HepG2 (cell line): ENCODE results near the gene FAM216A. TPM values are rescaled to one million over a fixed set of nuclear protein-coding genes. Genes with fewer than 3 reads are reported as not detected.
A peak's percentile ranks its signal among the peaks of the same experiment; 100 is the strongest.

ENCODE experiments used
- AHR ChIP-seq: IDR thresholded peaks from 2 replicates; pipeline ENCODE4 v1.6.1; 2018; ENCODE audit warnings: missing genetic modification reagents, missing compliant biosample characterization
- CCDC6 ChIP-seq: sonication (generic); formaldehyde crosslinking; IDR thresholded peaks from 2 replicates; pipeline ENCODE4 v1.8.1; 2022; ENCODE audit warnings: mild to moderate bottlenecking, missing genetic modification reagents, moderate library complexity
- FOXP1 ChIP-seq, 2 experiments: fragments of 450-650 bp in 1 of 2; IDR thresholded peaks; 2 replicates each; pipeline ENCODE4 v1.6.1; 2017 to 2018; ENCODE audit warnings: antibody characterized with exemption in 1 of 2
- MZF1 ChIP-seq: sonication (generic); formaldehyde crosslinking; IDR thresholded peaks from 2 replicates; pipeline ENCODE4 v1.8.1; 2023; ENCODE audit warnings: mild to moderate bottlenecking, missing genetic modification reagents, borderline replicate concordance
- NFE2 ChIP-seq: sonication (generic); formaldehyde crosslinking; IDR thresholded peaks from 2 replicates; pipeline ENCODE4 v1.4.0; 2020; ENCODE audit warnings: missing genetic modification reagents
- NR3C1 ChIP-seq: sonication (generic); formaldehyde crosslinking; IDR thresholded peaks from 2 replicates; pipeline ENCODE4 v1.4.0; 2020; ENCODE audit warnings: missing genetic modification reagents
- RFXANK ChIP-seq: IDR thresholded peaks from 2 replicates; pipeline ENCODE4 v1.6.1; 2016
- SIN3A ChIP-seq: IDR thresholded peaks from 2 replicates; pipeline ENCODE4 v1.6.1; 2011; ENCODE audit warnings: low read depth, mild to moderate bottlenecking, control low read depth, low read length, borderline replicate concordance
- ZNF230 ChIP-seq: sonication (generic); formaldehyde crosslinking; IDR thresholded peaks from 2 replicates; pipeline ENCODE4 v1.4.0; 2020; ENCODE audit warnings: mild to moderate bottlenecking, missing genetic modification reagents
- ZNF605 ChIP-seq: sonication (generic); formaldehyde crosslinking; IDR thresholded peaks from 2 replicates; pipeline ENCODE4 v1.8.0; 2022; ENCODE audit warnings: mild to moderate bottlenecking, missing genetic modification reagents
- ZNF891 ChIP-seq: sonication (generic); formaldehyde crosslinking; IDR thresholded peaks from 2 replicates; pipeline ENCODE4 v1.5.0; 2020; ENCODE audit warnings: mild to moderate bottlenecking, missing genetic modification reagents
- polyA plus RNA-seq, 8 experiments: library from polyadenylated mRNA; depleted of rRNA in 3 of 8; stranded (reverse) in 7 of 8; unstranded in 1 of 8; fragments of >200 nt; fragmentation: Illumina TruSeq in 4 of 8; extraction: Trizol in 4 of 8; gene quantifications; 2 replicates each; pipeline versions ENCODE4 v1.2.1 to v1.2.3, GENCODE V29; 2011 to 2016; ENCODE audit warnings: low read depth in 4 of 8, missing spikeins in 1 of 8, mixed read lengths in 1 of 8; ENCODE audit not compliant: insufficient read depth in 1 of 8
- total RNA-seq, 5 experiments: library from RNA; depleted of rRNA; stranded (reverse); fragments of >200 nt; fragmentation: Illumina TruSeq; extraction: Trizol; gene quantifications; 2 replicates each; pipeline ENCODE4 v1.2.3, GENCODE V29; 2016; ENCODE audit warnings: low read depth in 1 of 5
- TF ChIP-seq, protein P1 (sequence below): sonication (generic); formaldehyde crosslinking; IDR thresholded peaks from 2 replicates; pipeline ENCODE4 v1.8.0; 2023; ENCODE audit warnings: mild to moderate bottlenecking, missing genetic modification reagents
- TF ChIP-seq, protein P2 (sequence below): sonication (generic); formaldehyde crosslinking; IDR thresholded peaks from 2 replicates; pipeline ENCODE4 v1.5.0; 2020; ENCODE audit warnings: missing genetic modification reagents
- TF ChIP-seq, protein P3 (sequence below): sonication (generic); formaldehyde crosslinking; IDR thresholded peaks from 2 replicates; pipeline ENCODE4 v1.4.0; 2020; ENCODE audit warnings: mild to moderate bottlenecking, missing genetic modification reagents
- TF ChIP-seq, protein P4 (sequence below): sonication (generic); formaldehyde crosslinking; IDR thresholded peaks from 2 replicates; pipeline ENCODE4 v1.8.0; 2022; ENCODE audit warnings: mild to moderate bottlenecking, missing genetic modification reagents
- TF ChIP-seq, protein P5 (sequence below): sonication (generic); formaldehyde crosslinking; IDR thresholded peaks from 2 replicates; pipeline ENCODE4 v1.4.0; 2020; ENCODE audit warnings: mild to moderate bottlenecking, missing genetic modification reagents, borderline replicate concordance
- TF ChIP-seq, protein P6 (sequence below): IDR thresholded peaks from 2 replicates; pipeline ENCODE4 v1.6.1; 2016; ENCODE audit warnings: missing compliant biosample characterization, missing genetic modification reagents, borderline replicate concordance

FAM216A gene
- total and polyA plus RNA-seq, 2 of the 13 experiments (the other 11 are each of a cell fraction or from before 2014, with no cell fraction given) = 20.3 to 31.2 TPM

DNA sequence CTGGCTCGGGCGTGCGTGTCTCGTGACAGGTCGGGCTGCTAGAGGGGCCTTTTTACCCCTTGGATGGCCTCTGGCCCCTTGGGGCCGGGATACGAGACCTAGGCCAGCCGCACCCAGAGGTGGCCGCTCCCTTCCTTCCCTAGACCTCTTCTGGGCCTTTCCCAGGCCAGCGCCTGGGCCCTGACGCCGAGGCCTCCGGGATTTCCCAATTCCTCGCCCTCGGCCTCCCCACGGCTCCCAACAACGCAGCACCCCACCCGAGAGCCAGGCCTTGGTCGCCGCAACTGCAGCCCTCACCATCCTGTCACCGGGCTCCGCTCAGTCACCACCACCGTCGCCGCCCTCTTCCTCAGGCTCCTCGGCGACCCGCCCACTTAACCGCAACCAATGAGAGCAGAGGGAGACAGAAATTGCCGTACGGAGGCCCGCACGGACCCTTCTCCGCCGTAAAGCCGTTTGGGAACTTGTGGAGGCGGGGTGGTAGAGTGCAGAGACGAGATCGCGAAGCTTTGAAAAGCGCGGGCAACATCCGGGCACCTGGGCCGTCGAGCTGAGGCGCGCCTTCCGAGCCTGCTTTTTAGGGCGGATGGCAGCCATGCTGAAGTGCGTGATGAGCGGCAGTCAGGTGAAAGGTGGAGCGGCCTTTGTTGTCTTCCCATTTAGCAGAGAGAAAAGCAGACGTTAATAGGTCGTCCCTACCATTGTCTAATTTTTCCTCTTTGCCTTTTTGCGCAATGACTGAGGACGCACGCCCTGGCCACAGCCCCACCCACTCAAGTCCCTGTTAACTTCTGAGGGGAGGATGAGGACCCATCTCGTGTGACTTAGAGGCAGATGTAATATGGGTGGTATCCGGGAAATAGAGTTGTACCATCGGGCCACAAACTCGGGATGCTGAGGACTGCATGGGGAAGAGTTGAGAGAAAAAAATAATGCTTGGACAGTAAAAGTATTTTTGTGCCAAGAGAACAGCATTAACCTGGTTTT is 33.4 kb downstream of the FAM216A start, which contains the start of the genes RAD9B and VPS29 (continued):
- TF ChIP-seq FOXP1 (IDR thresholded peaks at IDR 0.05) (no peak), FOXP1 (CRISPR knock-in tag; IDR thresholded peaks at IDR 0.05) (no peak), NFE2 (CRISPR knock-in tag) (no peak), ZNF891 (CRISPR knock-in tag) (peak; percentile 68), CCDC6 (peak; percentile 99), ZNF605 (CRISPR knock-in tag) (peak; percentile 99), RFXANK (CRISPR knock-in tag) (peak; percentile 2; the same call in 1 of the 2 replicates), SIN3A (peak; percentile 85; the same call in 1 of the 2 replicates), MZF1 (CRISPR knock-in tag) (no peak), AHR (CRISPR knock-in tag) (peak; percentile 90), NR3C1 (no peak), ZNF230 (peak; percentile 98)
- TF ChIP-seq, protein P1, sequence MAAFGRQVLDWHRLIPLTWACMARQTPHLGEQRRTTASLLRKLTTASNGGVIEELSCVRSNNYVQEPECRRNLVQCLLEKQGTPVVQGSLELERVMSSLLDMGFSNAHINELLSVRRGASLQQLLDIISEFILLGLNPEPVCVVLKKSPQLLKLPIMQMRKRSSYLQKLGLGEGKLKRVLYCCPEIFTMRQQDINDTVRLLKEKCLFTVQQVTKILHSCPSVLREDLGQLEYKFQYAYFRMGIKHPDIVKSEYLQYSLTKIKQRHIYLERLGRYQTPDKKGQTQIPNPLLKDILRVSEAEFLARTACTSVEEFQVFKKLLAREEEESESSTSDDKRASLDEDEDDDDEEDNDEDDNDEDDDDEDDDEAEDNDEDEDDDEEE (CRISPR knock-in tag) = peak; percentile 86
- TF ChIP-seq, protein P2, sequence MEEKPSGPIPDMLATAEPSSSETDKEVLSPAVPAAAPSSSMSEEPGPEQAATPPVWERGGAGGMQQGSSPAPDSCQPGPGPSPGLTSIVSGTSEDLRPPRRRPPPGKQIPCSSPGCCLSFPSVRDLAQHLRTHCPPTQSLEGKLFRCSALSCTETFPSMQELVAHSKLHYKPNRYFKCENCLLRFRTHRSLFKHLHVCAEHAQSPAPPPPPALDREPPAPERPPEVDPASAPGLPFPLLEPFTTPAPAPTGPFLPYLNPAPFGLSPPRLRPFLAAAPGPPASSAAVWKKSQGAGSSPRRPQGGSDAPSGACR (CRISPR knock-in tag) = peak; percentile 79
- TF ChIP-seq, protein P3, sequence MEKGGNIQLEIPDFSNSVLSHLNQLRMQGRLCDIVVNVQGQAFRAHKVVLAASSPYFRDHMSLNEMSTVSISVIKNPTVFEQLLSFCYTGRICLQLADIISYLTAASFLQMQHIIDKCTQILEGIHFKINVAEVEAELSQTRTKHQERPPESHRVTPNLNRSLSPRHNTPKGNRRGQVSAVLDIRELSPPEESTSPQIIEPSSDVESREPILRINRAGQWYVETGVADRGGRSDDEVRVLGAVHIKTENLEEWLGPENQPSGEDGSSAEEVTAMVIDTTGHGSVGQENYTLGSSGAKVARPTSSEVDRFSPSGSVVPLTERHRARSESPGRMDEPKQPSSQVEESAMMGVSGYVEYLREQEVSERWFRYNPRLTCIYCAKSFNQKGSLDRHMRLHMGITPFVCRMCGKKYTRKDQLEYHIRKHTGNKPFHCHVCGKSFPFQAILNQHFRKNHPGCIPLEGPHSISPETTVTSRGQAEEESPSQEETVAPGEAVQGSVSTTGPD (CRISPR knock-in tag) = peak; percentile 74; the same call in 1 of the 2 replicates
- TF ChIP-seq, protein P4, sequence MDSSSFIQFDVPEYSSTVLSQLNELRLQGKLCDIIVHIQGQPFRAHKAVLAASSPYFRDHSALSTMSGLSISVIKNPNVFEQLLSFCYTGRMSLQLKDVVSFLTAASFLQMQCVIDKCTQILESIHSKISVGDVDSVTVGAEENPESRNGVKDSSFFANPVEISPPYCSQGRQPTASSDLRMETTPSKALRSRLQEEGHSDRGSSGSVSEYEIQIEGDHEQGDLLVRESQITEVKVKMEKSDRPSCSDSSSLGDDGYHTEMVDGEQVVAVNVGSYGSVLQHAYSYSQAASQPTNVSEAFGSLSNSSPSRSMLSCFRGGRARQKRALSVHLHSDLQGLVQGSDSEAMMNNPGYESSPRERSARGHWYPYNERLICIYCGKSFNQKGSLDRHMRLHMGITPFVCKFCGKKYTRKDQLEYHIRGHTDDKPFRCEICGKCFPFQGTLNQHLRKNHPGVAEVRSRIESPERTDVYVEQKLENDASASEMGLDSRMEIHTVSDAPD = peak; percentile 85
- TF ChIP-seq, protein P5, sequence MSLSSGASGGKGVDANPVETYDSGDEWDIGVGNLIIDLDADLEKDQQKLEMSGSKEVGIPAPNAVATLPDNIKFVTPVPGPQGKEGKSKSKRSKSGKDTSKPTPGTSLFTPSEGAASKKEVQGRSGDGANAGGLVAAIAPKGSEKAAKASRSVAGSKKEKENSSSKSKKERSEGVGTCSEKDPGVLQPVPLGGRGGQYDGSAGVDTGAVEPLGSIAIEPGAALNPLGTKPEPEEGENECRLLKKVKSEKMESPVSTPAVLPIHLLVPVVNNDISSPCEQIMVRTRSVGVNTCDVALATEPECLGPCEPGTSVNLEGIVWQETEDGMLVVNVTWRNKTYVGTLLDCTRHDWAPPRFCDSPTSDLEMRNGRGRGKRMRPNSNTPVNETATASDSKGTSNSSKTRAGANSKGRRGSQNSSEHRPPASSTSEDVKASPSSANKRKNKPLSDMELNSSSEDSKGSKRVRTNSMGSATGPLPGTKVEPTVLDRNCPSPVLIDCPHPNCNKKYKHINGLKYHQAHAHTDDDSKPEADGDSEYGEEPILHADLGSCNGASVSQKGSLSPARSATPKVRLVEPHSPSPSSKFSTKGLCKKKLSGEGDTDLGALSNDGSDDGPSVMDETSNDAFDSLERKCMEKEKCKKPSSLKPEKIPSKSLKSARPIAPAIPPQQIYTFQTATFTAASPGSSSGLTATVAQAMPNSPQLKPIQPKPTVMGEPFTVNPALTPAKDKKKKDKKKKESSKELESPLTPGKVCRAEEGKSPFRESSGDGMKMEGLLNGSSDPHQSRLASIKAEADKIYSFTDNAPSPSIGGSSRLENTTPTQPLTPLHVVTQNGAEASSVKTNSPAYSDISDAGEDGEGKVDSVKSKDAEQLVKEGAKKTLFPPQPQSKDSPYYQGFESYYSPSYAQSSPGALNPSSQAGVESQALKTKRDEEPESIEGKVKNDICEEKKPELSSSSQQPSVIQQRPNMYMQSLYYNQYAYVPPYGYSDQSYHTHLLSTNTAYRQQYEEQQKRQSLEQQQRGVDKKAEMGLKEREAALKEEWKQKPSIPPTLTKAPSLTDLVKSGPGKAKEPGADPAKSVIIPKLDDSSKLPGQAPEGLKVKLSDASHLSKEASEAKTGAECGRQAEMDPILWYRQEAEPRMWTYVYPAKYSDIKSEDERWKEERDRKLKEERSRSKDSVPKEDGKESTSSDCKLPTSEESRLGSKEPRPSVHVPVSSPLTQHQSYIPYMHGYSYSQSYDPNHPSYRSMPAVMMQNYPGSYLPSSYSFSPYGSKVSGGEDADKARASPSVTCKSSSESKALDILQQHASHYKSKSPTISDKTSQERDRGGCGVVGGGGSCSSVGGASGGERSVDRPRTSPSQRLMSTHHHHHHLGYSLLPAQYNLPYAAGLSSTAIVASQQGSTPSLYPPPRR (CRISPR knock-in tag) = peak; percentile 51; the same call in 1 of the 2 replicates
- TF ChIP-seq, protein P6, sequence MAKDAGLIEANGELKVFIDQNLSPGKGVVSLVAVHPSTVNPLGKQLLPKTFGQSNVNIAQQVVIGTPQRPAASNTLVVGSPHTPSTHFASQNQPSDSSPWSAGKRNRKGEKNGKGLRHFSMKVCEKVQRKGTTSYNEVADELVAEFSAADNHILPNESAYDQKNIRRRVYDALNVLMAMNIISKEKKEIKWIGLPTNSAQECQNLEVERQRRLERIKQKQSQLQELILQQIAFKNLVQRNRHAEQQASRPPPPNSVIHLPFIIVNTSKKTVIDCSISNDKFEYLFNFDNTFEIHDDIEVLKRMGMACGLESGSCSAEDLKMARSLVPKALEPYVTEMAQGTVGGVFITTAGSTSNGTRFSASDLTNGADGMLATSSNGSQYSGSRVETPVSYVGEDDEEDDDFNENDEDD (CRISPR knock-in tag) = peak; percentile 100
